Measurements from ENCODE around the gene ENOX1.
"Not testable (repeated sequence)": the region's sequence is repeated elsewhere in the genome, so short reads cannot be mapped to it uniquely, and the experiment has no call there.

ENOX1 gene

DNA sequence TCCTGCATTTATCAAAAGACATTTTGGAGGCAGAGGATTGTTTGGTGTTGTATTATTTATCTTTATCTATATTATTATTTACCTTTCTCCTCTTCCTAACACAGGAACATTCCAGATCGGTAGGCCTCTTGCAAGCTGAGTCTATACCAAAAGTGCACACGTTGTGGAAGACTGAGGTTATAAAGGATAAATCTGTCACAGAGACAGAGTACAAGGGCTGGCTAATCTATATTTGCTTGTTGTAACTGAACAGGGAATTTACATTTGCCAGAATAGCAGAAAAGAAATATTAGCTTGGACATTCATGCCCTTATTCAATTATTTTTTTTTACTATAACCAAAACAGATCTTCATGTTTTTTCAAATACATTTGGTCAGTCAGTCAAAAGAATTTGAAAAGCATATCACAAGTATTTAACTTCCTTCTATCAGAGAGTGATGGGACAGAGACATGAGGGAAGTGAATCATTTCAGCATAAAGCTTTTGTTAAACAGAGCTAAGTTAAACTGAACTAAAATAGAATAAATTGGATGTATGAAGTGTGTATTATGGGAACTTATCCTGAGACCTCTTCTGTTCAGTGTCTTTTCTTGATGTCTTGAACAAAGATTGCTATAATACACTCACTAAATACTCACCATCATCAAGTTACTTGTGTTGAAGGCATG, 410.8 kb downstream of the ENOX1 start:
- DNase-seq: no peak

DNA sequence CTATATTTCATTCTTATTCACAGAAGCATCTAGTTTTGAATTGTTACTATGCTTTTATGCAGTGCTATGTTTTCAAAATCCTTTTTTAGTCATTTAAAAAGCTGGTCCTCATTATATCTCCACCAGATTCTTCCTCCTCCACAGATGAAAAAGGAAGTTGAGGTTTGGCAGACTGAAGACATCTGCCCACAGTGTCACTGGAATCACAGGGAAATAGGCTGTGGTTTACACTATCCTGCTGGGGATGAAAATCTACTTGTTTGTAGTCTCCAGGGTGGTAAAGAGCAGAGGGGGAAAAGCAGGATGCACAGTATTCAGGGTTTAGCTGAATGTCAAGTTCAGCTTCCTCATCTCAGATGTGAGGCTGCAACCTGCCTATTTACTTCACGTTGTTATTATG, 412.2 kb downstream of the ENOX1 start:
- peak; percentile 15 for DNase-seq

- no peak for DNase-seq
These were observed 413.4 kb downstream of the ENOX1 start for GRCh38 chr13:43373400-43373799.

GRCh38 chr13:43370842-43371241, 415.9 kb downstream of the ENOX1 start:
- DNase-seq: peak; percentile 49

DNA sequence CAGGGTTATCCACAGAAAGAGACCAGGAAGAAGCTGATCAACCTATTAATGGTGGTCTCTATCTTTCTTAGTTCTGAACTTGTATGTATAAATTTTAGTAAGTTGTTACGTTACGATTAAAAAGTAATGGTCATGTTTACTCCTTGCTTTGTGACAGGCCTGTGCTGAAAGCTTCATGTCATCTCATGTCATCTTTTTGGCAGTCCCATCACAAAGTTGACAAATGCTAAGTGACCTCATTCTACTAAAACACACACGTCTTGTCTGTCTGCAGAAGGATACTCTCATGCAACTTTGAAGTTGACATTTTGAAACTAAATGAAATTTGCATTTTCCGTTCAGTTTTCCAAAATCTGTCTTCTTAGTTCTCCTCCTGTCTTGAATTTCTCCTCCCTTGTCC, 417.5 kb downstream of the ENOX1 start:
- no peak for DNase-seq

GRCh38 chr13:43368003-43368402, 418.8 kb downstream of the ENOX1 start:
- no peak for DNase-seq

- DNase-seq: no peak
These were observed 421.8 kb downstream of the ENOX1 start for GRCh38 chr13:43365039-43365344.

- peak; percentile 69 for DNase-seq
These were observed 422.3 kb downstream of the ENOX1 start for GRCh38 chr13:43364210-43365038.

DNA sequence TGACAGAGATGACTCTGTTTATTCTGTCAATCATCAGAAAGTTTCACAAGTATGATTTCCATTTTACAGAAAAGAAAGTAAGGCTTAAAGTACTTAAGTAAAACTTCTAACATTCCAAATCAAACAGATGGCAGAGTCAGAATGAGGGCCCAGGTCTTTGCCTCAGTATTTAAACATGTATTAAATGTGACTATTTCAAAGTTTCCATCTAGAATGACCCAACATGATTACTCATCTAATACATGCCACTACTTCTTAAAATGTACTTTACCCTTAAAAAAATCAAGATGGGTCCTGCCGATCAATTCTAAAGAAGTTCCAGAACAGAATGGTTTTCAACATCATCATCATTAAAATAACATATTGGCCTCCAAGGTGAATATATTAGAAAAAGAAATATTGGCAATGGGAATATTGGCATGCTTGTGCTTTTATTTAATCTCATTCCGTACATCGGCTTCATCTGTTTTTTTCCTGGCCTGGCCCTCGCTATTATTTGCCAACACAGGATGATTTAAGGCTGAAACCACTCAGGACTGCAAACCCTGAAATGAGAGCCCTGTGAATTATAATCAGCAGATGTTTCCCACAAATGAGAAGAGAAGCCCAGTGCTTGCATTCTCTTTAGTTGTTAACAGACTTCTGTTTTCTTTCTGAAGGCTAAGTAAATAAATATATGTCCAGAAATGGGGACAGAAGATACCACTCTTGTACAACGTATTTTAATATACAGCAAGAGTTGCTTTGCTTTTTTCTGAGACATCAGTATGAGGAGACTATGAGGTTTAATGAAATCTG, 423.4 kb downstream of the ENOX1 start:
- peak; percentile 79 for DNase-seq

- DNase-seq: peak; percentile 68
These were observed 424.2 kb downstream of the ENOX1 start for GRCh38 chr13:43362556-43362955.

DNA sequence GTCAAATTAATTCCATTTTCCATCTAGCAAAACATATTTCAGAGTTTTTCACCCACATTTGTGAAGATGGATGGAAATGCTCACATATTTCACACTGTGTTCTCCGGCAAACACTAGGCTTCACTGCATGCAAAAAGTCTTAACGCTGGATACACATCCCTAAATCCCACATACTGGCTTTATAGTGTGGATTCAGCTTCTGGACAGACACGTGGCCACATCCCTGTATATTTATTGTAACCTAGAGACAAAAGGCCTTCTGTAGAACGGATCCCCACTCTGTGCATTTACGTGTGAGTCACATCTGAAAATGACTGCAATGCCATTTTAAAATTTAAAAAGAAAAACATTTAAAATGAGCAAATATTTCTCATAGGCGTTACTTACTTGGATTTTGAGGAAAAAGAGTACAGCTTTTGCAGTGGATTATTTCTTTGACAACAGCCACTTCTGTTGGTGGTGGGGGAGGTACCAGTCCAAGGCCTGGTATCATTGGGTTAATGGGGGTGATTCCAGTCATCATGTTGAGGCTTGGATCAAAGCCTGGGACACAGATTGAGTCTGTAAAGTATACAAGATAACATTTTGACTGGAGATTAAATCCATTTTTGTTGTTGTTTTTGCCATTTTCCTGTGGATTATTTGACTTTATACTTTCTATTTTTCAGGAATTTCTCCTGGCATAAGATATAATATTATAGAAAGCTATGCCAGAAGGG, 425.7 kb downstream of the ENOX1 start:
- DNase-seq: peak; percentile 37

GRCh38 chr13:43360171-43360570, 426.6 kb downstream of the ENOX1 start:
- no peak for DNase-seq

GRCh38 chr13:43359536-43359935, 427.2 kb downstream of the ENOX1 start:
- DNase-seq: no peak

GRCh38 chr13:43357564-43357963, 429.2 kb downstream of the ENOX1 start:
- no peak for DNase-seq

GRCh38 chr13:43356567-43356966, 430.2 kb downstream of the ENOX1 start:
- no peak for DNase-seq

- DNase-seq: no peak
These were observed 431.0 kb downstream of the ENOX1 start for GRCh38 chr13:43355774-43356173.

DNA sequence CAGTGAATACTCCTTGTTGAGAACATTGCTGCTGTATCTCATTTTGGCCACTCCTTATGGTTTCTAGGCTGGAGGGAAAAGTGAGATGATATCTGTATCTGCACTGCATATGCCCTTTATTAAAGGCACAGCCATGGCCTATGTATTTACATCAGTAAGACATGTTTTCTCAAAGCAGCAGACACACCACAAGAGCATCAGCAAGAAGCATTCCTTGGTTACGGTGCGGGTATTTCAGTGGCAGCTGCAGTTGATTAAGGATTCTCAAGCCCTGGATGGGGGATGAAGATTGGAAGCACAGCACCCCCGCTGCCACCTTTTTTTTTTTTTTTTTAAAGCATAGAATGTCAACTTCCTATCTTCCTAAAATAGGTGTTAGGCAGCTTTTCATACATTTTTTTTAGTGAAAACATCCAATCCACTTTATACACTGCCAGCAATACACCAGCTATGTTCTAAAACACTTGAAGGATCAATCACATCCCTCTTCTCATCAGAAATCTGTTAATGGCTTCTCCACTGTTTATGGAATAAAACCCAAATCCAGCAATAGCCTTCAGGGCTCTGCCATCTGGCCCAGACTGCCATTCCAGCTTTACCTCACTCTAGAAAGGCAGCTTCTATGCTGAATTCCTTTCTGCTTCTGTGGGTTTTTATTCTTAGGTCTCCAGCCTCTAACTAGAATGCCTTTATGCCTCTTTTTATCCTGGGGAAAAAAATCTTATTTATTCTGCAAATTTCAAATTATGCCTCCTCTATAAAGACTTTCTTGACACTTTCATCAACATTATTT, 432.4 kb downstream of the ENOX1 start:
- peak; percentile 53 for DNase-seq

GRCh38 chr13:43353631-43354030, 433.1 kb downstream of the ENOX1 start:
- peak; percentile 66 for DNase-seq

DNA sequence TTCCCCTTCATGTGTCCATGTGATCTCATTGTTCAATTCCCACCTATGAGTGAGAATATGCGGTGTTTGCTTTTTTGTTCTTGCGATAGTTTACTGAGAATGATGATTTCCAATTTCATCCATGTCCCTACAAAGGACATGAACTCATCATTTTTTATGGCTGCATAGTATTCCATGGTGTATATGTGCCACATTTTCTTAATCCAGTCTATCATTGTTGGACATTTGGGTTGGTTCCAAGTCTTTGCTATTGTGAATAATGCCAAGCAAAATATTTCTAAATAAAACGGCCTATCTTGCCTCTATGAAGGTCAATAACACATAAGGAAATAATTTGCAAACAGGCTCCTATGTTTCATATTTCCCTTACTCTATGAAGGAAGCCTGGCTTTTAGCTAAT, 435.2 kb downstream of the ENOX1 start:
- DNase-seq: not testable (repeated sequence)

DNA sequence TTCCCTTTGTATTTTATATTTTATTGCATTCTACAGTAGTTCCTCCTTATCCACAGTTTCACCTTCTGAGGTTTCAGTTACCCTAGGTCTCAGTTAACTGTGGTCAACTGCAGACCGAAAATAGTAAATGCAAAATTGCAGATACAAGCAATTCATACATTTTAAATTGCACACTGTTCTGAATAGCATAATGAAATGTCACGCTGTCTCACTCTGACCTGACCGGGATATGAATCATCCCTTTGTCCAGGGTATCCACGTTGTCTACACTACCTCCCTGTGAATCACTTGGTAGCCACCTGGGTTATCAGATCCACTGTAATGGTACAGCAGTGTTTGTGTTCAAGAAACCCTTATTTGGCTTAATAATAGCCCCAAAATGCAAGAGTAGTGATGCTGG, 438.4 kb downstream of the ENOX1 start:
- DNase-seq: peak; percentile 82

GRCh38 chr13:43347877-43348276, 438.9 kb downstream of the ENOX1 start:
- DNase-seq: peak; percentile 89

GRCh38 chr13:43346427-43346826, 440.3 kb downstream of the ENOX1 start:
- DNase-seq: peak; percentile 30
